IgD-negative memory B cell (primary cell): ENCODE results near the gene EPB41. TPM values are rescaled to one million over a fixed set of nuclear protein-coding genes. Genes with fewer than 3 reads are reported as not detected.
A peak's percentile ranks its signal among the peaks of the same experiment; 100 is the strongest.
"Not testable (repeated sequence)": the region's sequence is repeated elsewhere in the genome, so short reads cannot be mapped to it uniquely, and the experiment has no call there.

Experiments
- H3K27ac Mint-ChIP-seq, 3 donors: one replicate each; pipeline ENCODE4 v1.8.0; 2020 to 2022; ENCODE audit warnings: mild to moderate bottlenecking in 3 of 3, mixed read lengths in 3 of 3, moderate library complexity in 1 of 3
- H3K27me3 Mint-ChIP-seq: one replicate; pipeline ENCODE4 v1.8.0; 2021; ENCODE audit warnings: mixed read lengths
- H3K36me3 Mint-ChIP-seq: one replicate; pipeline ENCODE4 v1.8.0; 2020; ENCODE audit warnings: mild to moderate bottlenecking, mixed read lengths
- H3K4me1 Mint-ChIP-seq, 3 donors: one replicate each; pipeline ENCODE4 v1.8.0; 2020 to 2022; ENCODE audit warnings: mixed read lengths in 3 of 3, mild to moderate bottlenecking in 1 of 3
- H3K4me3 Mint-ChIP-seq, 4 donors: one replicate each; pipeline ENCODE4 v1.8.0; 2020 to 2022; ENCODE audit warnings: mild to moderate bottlenecking in 4 of 4, mixed read lengths in 4 of 4, moderate library complexity in 3 of 4
- H3K9me3 Mint-ChIP-seq, 3 donors: one replicate each; pipeline ENCODE4 v1.8.0; 2020 to 2021; ENCODE audit warnings: mixed read lengths in 3 of 3, mild to moderate bottlenecking in 1 of 3
- polyA plus RNA-seq: library from polyadenylated mRNA; unstranded; fragments of 300-500 nt; fragmentation: Illumina TruSeq; gene quantifications from one replicate; pipeline ENCODE4 v1.2.3, GENCODE V29; 2021

EPB41 gene
- polyA plus RNA-seq, 1 donor from 2014 or later: 78.9 TPM

- Mint-ChIP-seq H3K9me3 (no peaks in the 10 kb centered on the region), H3K27ac (peak overlapping the region in 1 of 3 donors; percentile 32), H3K36me3 (no peaks in the 10 kb centered on the region), H3K4me3 (no peak overlapping the region), H3K27me3 (no peaks in the 10 kb centered on the region), H3K4me1 (no peaks in the 10 kb centered on the region)
These were observed 137.7 kb downstream of the EPB41 start for GRCh38 chr1:29052100-29052499.

GRCh38 chr1:29052941-29053340 lies 138.6 kb downstream of the EPB41 start:
- H3K4me1 Mint-ChIP-seq: no peaks in the 10 kb centered on the region
- no peaks in the 10 kb centered on the region for H3K36me3 Mint-ChIP-seq
- no peaks in the 10 kb centered on the region for H3K9me3 Mint-ChIP-seq
- H3K27ac Mint-ChIP-seq: peak overlapping the region in 1 of 3 donors; percentile 55
- H3K27me3 Mint-ChIP-seq: no peaks in the 10 kb centered on the region
- no peak overlapping the region for H3K4me3 Mint-ChIP-seq

GRCh38 chr1:29055160-29055559 lies 140.8 kb downstream of the EPB41 start:
- H3K4me1 Mint-ChIP-seq: no peaks in the 10 kb centered on the region
- H3K9me3 Mint-ChIP-seq: no peaks in the 10 kb centered on the region
- H3K4me3 Mint-ChIP-seq: no peak overlapping the region
- no peaks in the 10 kb centered on the region for H3K27me3 Mint-ChIP-seq
- no peak overlapping the region for H3K27ac Mint-ChIP-seq
- H3K36me3 Mint-ChIP-seq: no peaks in the 10 kb centered on the region

- Mint-ChIP-seq H3K36me3 (peaks cover 3% of the 10 kb centered on the region), H3K4me3 (no peak overlapping the region), H3K9me3 (no peaks in the 10 kb centered on the region), H3K27ac (no peak overlapping the region), H3K4me1 (no peaks in the 10 kb centered on the region), H3K27me3 (no peaks in the 10 kb centered on the region)
These were observed 141.9 kb downstream of the EPB41 start for GRCh38 chr1:29056256-29056655.

GRCh38 chr1:29057700-29058099 lies 143.3 kb downstream of the EPB41 start:
- peaks cover 5% of the 10 kb centered on the region for H3K36me3 Mint-ChIP-seq
- no peak overlapping the region for H3K4me3 Mint-ChIP-seq
- H3K27ac Mint-ChIP-seq: no peak overlapping the region
- no peaks in the 10 kb centered on the region for H3K27me3 Mint-ChIP-seq
- no peaks in the 10 kb centered on the region for H3K9me3 Mint-ChIP-seq
- no peaks in the 10 kb centered on the region for H3K4me1 Mint-ChIP-seq

GRCh38 chr1:29062157-29062942 lies 148.0 kb downstream of the EPB41 start:
- Mint-ChIP-seq H3K27me3 (no peaks in the 10 kb centered on the region), H3K36me3 (peaks cover 8% of the 10 kb centered on the region), H3K27ac (peak overlapping the region in 1 of 3 donors; percentile 75), H3K4me1 (no peaks in the 10 kb centered on the region), H3K4me3 (no peak overlapping the region), H3K9me3 (no peaks in the 10 kb centered on the region)

- peaks cover 8% of the 10 kb centered on the region for H3K36me3 Mint-ChIP-seq
- no peaks in the 10 kb centered on the region for H3K4me1 Mint-ChIP-seq
- no peaks in the 10 kb centered on the region for H3K9me3 Mint-ChIP-seq
- H3K4me3 Mint-ChIP-seq: no peak overlapping the region
- H3K27me3 Mint-ChIP-seq: no peaks in the 10 kb centered on the region
- peak overlapping the region in 1 of 3 donors; percentile 16 for H3K27ac Mint-ChIP-seq
These were observed 149.7 kb downstream of the EPB41 start for GRCh38 chr1:29064064-29064463.

- no peaks in the 10 kb centered on the region for H3K27me3 Mint-ChIP-seq
- H3K4me1 Mint-ChIP-seq: peaks cover 0 to 1% (median 0%) of the 10 kb centered on the region in 3 donors
- H3K9me3 Mint-ChIP-seq: no peaks in the 10 kb centered on the region
- H3K27ac Mint-ChIP-seq: no peak overlapping the region
- peaks cover 2% of the 10 kb centered on the region for H3K36me3 Mint-ChIP-seq
- no peak overlapping the region for H3K4me3 Mint-ChIP-seq
These were observed 162.8 kb downstream of the EPB41 start for GRCh38 chr1:29077155-29077554.

GRCh38 chr1:29079916-29080629 lies 165.7 kb downstream of the EPB41 start:
- H3K4me3 Mint-ChIP-seq: not testable (repeated sequence)

GRCh38 chr1:29081201-29081600 lies 166.8 kb downstream of the EPB41 start:
- H3K4me1 Mint-ChIP-seq: no peaks in the 10 kb centered on the region
- no peaks in the 10 kb centered on the region for H3K9me3 Mint-ChIP-seq
- H3K27ac Mint-ChIP-seq: no peak overlapping the region
- no peaks in the 10 kb centered on the region for H3K27me3 Mint-ChIP-seq
- no peak overlapping the region for H3K4me3 Mint-ChIP-seq
- H3K36me3 Mint-ChIP-seq: no peaks in the 10 kb centered on the region

More at GRCh38 chr1:29079916-29080629, 165.7 kb downstream of the EPB41 start:
- H3K27me3 Mint-ChIP-seq, H3K4me1 Mint-ChIP-seq, H3K9me3 Mint-ChIP-seq, H3K36me3 Mint-ChIP-seq: not testable (repeated sequence)
- peak overlapping the region in 1 of 3 donors; percentile 71 for H3K27ac Mint-ChIP-seq

GRCh38 chr1:29082519-29082918 lies 168.2 kb downstream of the EPB41 start:
- no peaks in the 10 kb centered on the region for H3K9me3 Mint-ChIP-seq
- H3K27me3 Mint-ChIP-seq: no peaks in the 10 kb centered on the region
- H3K36me3 Mint-ChIP-seq: no peaks in the 10 kb centered on the region
- no peak overlapping the region for H3K27ac Mint-ChIP-seq
- H3K4me1 Mint-ChIP-seq: no peaks in the 10 kb centered on the region
- H3K4me3 Mint-ChIP-seq: no peak overlapping the region

- H3K9me3 Mint-ChIP-seq: no peaks in the 10 kb centered on the region
- H3K4me1 Mint-ChIP-seq: no peaks in the 10 kb centered on the region
- H3K27me3 Mint-ChIP-seq: no peaks in the 10 kb centered on the region
- H3K36me3 Mint-ChIP-seq: no peaks in the 10 kb centered on the region
- no peak overlapping the region for H3K4me3 Mint-ChIP-seq
- H3K27ac Mint-ChIP-seq: no peak overlapping the region
These were observed 169.2 kb downstream of the EPB41 start for GRCh38 chr1:29083317-29084195.

- Mint-ChIP-seq H3K9me3 (no peaks in the 10 kb centered on the region), H3K4me3 (no peak overlapping the region), H3K36me3 (no peaks in the 10 kb centered on the region), H3K27me3 (no peaks in the 10 kb centered on the region), H3K4me1 (no peaks in the 10 kb centered on the region), H3K27ac (no peak overlapping the region)
These were observed 169.8 kb downstream of the EPB41 start for GRCh38 chr1:29084196-29084521.

- Mint-ChIP-seq H3K36me3 (peaks cover 13% of the 10 kb centered on the region), H3K4me1 (peaks cover 0 to 8% (median 1%) of the 10 kb centered on the region in 3 donors), H3K27ac (peak overlapping the region in 1 of 3 donors; percentile 60), H3K9me3 (peaks cover 0 to 2% (median 0%) of the 10 kb centered on the region in 3 donors), H3K4me3 (no peak overlapping the region), H3K27me3 (no peaks in the 10 kb centered on the region)
These were observed 176.7 kb downstream of the EPB41 start for GRCh38 chr1:29090937-29091618.

GRCh38 chr1:29092704-29093103 lies 178.3 kb downstream of the EPB41 start:
- not testable (repeated sequence) for H3K27me3 Mint-ChIP-seq, H3K4me1 Mint-ChIP-seq, H3K4me3 Mint-ChIP-seq, H3K9me3 Mint-ChIP-seq
- peaks cover 15% of the 10 kb centered on the region for H3K36me3 Mint-ChIP-seq
- peak overlapping the region in 1 of 3 donors; percentile 9 for H3K27ac Mint-ChIP-seq
